ENCODE data around the gene CPEB3. TPM values are rescaled to one million over a fixed set of nuclear protein-coding genes. Genes with fewer than 3 reads are reported as not detected.

CPEB3 gene
- total RNA-seq, 1 donor, result 0.43 TPM

GRCh38 chr10:92009445-92009844 lies 281.4 kb downstream of the CPEB3 start:
- no peak for TF ChIP-seq CTCF (IDR thresholded peaks at IDR 0.05; ENCODE audit: insufficient read depth, low read depth, low read length)
- no peak overlapping the region for H3K4me3 ChIP-seq (ENCODE audit: low read depth, low read length)
- no peak for DNase-seq (ENCODE audit: low read depth)

GRCh38 chr10:92005978-92006377 lies 284.9 kb downstream of the CPEB3 start:
- TF ChIP-seq CTCF (IDR thresholded peaks at IDR 0.05; ENCODE audit: insufficient read depth, low read depth, low read length), result no peak
- H3K4me3 ChIP-seq (ENCODE audit: low read depth, low read length), result no peak overlapping the region
- peak; percentile 3 for DNase-seq (ENCODE audit: low read depth)

GRCh38 chr10:92003258-92003657 lies 287.6 kb downstream of the CPEB3 start:
- DNase-seq (ENCODE audit: low read depth), result no peak
- no peak for TF ChIP-seq CTCF (IDR thresholded peaks at IDR 0.05; ENCODE audit: insufficient read depth, low read depth, low read length)
- no peak overlapping the region for H3K4me3 ChIP-seq (ENCODE audit: low read depth, low read length)

- no peak for DNase-seq (ENCODE audit: low read depth)
- H3K4me3 ChIP-seq (ENCODE audit: low read depth, low read length), result no peak overlapping the region
- no peak for TF ChIP-seq CTCF (IDR thresholded peaks at IDR 0.05; ENCODE audit: insufficient read depth, low read depth, low read length)
These were observed 288.9 kb downstream of the CPEB3 start for GRCh38 chr10:92001995-92002394.

GRCh38 chr10:92001581-92001980 lies 289.3 kb downstream of the CPEB3 start:
- H3K4me3 ChIP-seq (ENCODE audit: low read depth, low read length), result no peak overlapping the region
- TF ChIP-seq CTCF (IDR thresholded peaks at IDR 0.05; ENCODE audit: insufficient read depth, low read depth, low read length), result no peak
- DNase-seq (ENCODE audit: low read depth), result no peak

Small RNAs within 50 kb of the gene (small RNA-seq; reads per million reads assigned to genes)
- gene RF00019 (not detected), gene RF00402 (not detected), gene RF00622 (not detected), gene RNY3P12 (not detected)

Other genes with a start within 250 kb of the CPEB3 start
- 10.3 and 13.4 TPM in 2 replicates for gene MARCHF5, start 89 bp upstream of the CPEB3 start, total RNA-seq